RPMI7951 (cell line): ENCODE results near the gene SMIM14. TPM values are rescaled to one million over a fixed set of nuclear protein-coding genes. Genes with fewer than 3 reads are reported as not detected.
A peak's percentile ranks its signal among the peaks of the same experiment; 100 is the strongest.
"Not testable (repeated sequence)": the region's sequence is repeated elsewhere in the genome, so short reads cannot be mapped to it uniquely, and the experiment has no call there.

ENCODE experiments used
- DNase-seq: peaks from one replicate; pipeline ENCODE4 v3.0.0-alpha.2; 2012; ENCODE audit warnings: low read depth
- total RNA-seq: library from RNA; depleted of rRNA; stranded (reverse); fragments of >200 nt; shearing (Covaris generic); gene quantifications from 2 replicates; pipeline ENCODE4 v1.2.3, GENCODE V29; 2014

The SMIM14 gene
- total RNA-seq, 1 experiment from 2014 or later = 38.3 TPM

DNA sequence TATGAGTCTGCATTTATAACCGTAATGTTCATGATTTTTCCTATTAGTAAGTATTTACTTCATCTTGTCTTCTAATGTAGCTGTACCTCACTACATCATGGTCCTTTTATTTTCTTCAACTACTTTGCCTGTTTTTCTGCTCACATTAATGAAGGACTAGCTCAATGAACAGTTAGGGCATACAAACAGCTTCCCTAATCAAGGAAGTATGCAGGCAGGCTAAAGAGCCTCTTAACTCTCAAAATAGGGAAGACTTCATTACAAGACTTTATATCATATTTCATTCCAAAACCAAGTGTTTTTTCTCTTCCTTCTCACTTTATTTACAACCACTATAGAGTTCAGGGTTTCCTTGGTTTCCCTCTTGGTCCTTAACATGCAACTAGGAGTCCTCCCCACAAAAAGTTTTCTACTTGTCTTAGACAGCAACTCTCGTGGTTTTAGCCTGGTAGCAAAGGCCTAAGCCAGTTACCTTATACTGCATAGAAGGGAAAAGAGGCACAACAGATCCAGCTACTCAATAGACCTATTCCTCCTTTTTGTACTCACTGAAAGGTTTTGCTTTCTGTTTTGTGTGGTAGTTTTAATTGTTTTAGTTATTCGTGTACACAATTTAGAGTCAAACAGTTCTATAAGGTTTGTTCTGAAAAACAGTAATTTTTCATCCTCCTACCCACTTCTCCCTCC is 40.8 kb downstream of the SMIM14 start:
- no peak for DNase-seq

DNA sequence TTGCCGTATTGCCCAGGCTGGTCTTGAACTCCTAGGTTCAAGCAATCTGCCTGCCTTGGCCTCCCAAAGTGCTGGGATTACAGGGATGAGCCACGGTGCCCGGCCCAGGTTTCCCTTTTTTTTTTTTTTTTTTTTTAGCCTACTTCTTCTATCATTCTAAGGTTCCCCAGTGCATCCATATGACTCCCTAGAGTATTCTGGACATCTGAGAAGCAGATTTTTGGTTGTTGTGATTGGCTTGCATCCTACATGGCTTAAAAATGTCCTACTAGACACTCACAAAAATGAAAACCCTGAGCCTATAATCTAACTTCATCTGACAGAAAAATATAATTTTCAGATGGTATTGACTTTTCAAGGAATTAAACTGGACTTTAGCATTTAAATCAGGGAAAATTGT is 41.7 kb downstream of the SMIM14 start:
- DNase-seq = no peak

DNA sequence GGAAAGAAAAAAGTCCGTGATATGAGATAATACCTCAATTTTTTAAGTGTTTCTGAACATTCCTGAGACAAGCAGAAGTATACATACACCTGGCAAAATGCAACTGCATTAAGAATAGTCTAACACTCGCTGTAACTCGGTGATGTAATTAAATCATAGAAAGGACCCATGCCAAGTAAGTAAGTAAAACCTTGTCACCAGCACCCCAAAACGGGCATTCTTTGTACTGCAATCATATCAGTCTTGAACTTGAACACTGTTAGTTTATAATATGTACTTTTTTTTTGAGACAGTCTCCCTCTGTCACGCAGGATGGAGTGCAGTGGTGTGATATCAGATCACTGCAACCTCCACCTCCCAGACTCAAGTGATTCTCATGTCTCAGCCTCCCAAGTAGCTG is 47.4 kb downstream of the SMIM14 start:
- no peak for DNase-seq

GRCh38 chr4:39587881-39588280 is 50.8 kb downstream of the SMIM14 start:
- DNase-seq = no peak

DNA sequence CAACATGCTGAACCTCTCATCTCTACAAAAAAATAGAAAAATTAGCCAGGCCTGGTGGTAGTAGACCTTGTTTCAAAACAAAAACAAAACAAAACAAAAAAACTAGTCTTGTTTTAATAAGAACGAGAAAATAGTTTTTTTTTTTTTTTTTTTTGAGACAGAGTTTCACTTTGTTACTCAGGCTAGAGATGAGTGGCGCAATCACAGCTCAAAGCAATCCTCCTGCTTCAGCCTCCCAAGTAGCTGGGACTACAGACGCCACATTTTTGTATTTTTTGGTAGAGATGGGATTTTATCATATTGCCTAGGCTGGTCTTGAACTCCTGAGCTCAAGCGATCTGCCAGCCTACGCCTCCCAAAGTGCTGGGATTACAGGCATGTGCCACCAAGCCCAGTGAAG is 63.7 kb downstream of the SMIM14 start:
- DNase-seq = no peak

DNA sequence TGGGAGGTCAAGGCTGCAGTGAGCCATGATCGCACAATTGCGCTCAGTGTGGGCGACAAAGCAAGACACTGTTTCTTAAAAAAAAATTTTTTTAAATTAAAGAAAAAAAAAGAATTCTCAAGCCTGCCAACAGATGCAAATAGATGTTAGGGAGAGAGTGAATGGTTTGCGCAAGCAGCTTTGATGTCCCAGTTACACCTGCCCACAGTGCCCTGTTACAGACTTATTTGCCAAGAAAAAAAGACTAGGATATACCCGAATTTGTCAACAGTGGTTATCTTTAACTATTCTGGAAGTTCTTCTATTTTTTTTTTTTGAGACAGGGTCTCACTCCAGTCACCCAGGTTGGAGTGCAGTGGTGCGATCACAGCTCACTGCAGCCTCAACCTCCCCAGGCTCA is 67.2 kb downstream of the SMIM14 start:
- DNase-seq = no peak

DNA sequence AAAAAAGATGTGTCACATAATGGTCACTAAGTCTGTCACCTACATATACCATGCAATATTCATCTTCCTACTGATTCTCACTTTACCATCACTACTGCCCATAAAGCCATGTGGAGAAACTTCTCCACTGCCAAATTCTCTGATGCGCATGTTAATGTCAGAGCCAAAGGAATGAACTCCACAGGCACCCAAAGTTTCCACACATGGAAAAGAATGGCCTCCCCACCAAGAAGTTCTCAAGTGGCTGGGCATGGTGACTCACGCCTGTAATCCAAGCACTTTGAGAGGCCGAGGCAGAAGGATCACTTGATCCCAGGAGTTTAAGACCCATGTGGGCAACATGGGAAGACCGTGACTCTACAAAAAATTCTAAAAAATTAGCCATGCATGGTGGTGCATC is 67.6 kb downstream of the SMIM14 start:
- no peak for DNase-seq

- no peak for DNase-seq
Observed at GRCh38 chr4:39569209-39569608, 69.5 kb downstream of the SMIM14 start.

DNA sequence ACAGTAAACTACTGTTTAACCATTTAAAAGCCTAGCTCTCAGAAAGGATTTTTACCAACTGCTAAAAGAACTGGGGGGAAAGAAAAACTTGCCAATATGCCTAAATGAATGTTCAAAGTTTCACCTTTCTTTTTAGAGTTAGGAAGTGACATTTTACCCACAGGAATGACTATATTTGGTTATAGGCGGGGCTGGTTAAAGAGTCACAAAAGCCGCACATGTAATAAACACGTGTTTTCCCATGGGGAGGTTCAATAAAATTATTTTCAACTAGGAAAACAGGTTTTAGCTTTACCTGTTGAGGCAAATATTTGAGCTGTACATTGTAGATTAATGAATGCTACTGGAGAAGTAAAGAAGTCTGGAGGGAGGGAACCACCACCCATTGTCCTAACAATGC is 69.9 kb downstream of the SMIM14 start:
- DNase-seq = no peak

GRCh38 chr4:39565878-39566600 is 72.6 kb downstream of the SMIM14 start:
- DNase-seq = peak; percentile 87

- no peak for DNase-seq
Observed at GRCh38 chr4:39563346-39563847, 75.3 kb downstream of the SMIM14 start.

DNA sequence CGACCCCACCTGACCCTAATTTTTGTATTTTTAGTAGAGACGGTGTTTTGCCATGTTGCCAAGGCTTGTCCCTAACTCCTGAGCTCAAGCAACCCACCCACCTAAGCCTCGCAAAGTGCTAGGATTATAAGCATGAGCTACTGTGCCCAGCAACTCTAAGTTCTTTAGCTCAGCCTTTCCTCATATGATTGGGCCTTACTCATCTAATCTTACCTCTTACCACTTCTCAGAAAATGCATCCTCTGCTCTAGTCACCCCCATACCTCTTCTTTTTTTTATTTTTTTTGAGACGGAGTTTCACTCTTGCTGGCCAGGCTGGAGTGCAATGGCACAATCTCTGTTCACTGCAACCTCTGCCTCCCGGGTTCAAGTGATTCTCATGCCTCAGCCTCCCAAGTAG is 75.9 kb downstream of the SMIM14 start:
- no peak for DNase-seq

GRCh38 chr4:39559626-39560025 is 79.0 kb downstream of the SMIM14 start:
- DNase-seq = no peak

DNA sequence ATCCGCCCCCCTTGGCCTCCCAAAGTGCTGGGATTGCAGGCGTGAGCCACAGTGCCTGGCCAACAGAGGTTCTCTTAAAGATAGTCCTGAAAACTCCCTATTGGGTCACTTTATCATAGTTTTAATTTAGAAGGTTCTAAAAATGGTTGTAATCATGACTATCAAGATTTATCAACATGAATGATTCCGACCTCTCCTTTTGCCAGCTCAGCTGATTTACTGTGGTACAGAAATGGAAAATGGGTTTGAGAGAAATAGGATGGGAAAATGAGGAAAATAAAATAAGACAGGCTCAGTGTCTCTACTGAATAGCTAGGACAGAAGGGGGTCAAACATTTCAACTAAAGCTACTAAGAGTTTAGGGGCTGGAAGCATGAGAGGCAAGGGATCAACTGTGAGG is 83.2 kb downstream of the SMIM14 start:
- DNase-seq = no peak

DNA sequence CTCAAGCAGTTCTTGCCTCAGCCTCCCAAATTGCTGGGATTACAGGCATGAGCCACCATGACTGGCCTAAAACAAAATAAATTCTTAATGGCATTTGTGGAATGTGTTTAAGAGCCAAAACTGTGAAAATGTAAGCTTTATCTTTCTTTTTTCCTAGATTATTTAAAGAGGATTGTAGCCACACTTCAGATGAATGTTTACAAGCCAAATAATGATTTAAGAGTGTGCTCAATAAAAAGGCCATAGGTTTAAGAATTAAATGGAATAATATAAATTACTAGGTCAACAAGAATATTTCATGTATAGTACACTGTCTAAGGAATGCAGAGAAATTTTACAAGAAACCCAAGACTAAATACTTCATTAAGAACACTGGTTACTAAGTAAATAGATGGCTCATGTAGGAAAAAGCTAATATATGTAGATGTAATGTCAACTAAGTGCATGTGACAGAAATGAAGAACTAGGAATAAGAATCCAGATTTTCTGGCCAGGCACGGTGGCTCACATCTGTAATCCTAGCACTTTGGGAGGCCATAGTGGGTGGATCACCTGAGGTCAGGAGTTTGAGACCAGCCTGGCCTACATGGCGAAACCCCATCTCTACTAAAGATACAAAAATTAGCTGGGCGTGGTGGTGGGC is 90.1 kb downstream of the SMIM14 start:
- DNase-seq = no peak

DNA sequence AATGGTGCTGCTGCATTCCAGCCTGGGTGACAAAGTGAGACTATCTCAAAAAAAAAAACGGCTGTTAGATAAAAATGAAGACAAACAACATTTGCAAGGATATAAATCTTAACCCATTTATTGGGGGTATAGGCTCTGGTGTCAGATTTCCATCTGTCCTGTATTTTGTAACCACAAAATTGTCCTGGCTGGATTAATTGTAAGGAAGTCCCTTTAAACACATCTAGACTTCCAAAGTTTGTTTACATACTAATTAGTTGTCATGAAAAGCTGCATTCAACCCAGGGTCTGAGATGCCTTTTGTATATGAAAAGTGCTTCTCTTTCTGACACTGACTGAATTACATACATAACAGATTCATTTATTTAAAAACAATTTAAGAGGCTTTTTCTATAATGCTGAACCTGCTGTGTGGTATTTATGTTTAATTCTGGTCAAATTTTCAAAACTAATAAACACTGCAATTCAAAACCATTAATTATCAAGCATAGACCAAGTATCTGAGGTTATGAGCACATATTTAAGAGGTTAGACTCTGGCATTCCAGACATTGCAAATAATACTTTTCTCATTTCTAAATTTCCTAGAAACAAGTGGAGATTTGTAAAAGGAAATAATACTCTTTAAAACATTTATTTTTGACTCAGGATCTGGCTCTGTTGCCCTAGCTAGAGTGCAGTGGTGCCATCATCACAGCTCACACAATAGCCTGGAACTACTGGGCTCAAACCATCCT is 93.9 kb downstream of the SMIM14 start:
- peak; percentile 14 for DNase-seq

GRCh38 chr4:39544080-39544479 is 94.6 kb downstream of the SMIM14 start:
- DNase-seq = not testable (repeated sequence)

- no peak for DNase-seq
Observed at GRCh38 chr4:39543034-39543433, 95.6 kb downstream of the SMIM14 start.

GRCh38 chr4:39542611-39543012 is 96.1 kb downstream of the SMIM14 start:
- no peak for DNase-seq

- no peak for DNase-seq
Observed at GRCh38 chr4:39541987-39542610, 96.6 kb downstream of the SMIM14 start.

DNA sequence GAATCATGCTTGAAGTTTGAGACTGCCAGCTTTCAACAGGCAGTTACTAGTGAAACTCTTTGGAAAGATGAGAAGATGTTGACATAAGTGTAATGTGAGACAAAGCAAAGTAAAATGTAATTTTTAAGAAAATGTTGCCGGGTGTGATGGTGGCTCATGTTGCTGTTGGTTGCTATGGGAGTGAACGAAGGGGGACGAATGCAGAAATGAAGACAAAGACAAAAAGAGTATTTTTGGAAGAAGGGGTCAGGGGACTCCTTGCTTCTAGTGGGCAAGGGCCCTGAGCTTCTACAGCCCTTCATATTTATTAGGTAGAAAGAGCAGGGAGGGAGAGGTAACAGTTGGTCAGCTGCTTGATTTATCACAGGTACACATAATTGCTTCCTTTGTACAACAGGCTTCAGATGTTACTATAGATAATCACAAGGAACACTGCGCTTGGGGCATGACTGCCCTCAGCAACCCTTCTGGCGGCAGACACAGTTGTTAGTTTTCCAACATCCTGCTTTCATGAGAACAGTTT is 99.5 kb downstream of the SMIM14 start:
- no peak for DNase-seq
